NCI-H1092 treated with DMSO at 0.1 percent for 48 hours (cell line): ENCODE data around the gene AFTPH.

Experiments
- DNase-seq: peaks from one replicate; lab custom pipeline; 2025; lab: John Stamatoyannopoulos, UW

The AFTPH gene

GRCh38 chr2:64634345-64635267 is 110.5 kb downstream of the AFTPH start:
- DNase-seq: no peak

- no peak for DNase-seq
These were observed 112.1 kb downstream of the AFTPH start for GRCh38 chr2:64635976-64636911.

- DNase-seq: no peak
These were observed 113.0 kb downstream of the AFTPH start for GRCh38 chr2:64637000-64637635.

GRCh38 chr2:64637931-64638330 is 113.8 kb downstream of the AFTPH start:
- no peak for DNase-seq

GRCh38 chr2:64638502-64639120 is 114.5 kb downstream of the AFTPH start:
- DNase-seq: no peak

GRCh38 chr2:64639691-64640090 is 115.6 kb downstream of the AFTPH start:
- DNase-seq: no peak

- DNase-seq: no peak
These were observed 116.3 kb downstream of the AFTPH start for GRCh38 chr2:64640153-64641044.

GRCh38 chr2:64641599-64641998 is 117.5 kb downstream of the AFTPH start:
- DNase-seq: no peak
